NCI-H345 treated with DMSO at 0.1 percent for 48 hours (cell line): Measurements from ENCODE around the gene CDH12.
"Not testable (repeated sequence)": the region's sequence is repeated elsewhere in the genome, so short reads cannot be mapped to it uniquely, and the experiment has no call there.

ENCODE experiments used
- DNase-seq: peaks from one replicate; lab custom pipeline; 2025; ENCODE audit not compliant: unreplicated experiment; lab: John Stamatoyannopoulos, UW

CDH12 gene

DNA sequence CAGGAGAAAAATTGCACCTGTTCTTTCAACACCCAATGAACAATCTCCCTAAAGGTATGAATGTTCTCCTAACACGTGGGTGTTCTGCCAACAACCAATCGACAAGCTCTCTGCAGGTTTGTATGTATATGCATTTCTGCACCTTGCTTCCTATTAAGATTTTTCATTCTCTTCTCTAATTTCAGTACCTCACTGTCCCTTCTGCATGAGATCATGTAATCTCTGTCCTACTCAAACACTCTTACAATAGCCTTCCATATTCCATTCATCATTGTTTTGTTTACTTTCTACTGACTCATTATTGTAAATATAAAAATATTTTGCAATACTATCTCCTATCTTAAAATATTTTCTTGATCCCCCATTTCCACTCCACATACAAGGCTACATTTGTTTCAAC lies 382.0 kb downstream of the CDH12 start:
- DNase-seq: no peak

DNA sequence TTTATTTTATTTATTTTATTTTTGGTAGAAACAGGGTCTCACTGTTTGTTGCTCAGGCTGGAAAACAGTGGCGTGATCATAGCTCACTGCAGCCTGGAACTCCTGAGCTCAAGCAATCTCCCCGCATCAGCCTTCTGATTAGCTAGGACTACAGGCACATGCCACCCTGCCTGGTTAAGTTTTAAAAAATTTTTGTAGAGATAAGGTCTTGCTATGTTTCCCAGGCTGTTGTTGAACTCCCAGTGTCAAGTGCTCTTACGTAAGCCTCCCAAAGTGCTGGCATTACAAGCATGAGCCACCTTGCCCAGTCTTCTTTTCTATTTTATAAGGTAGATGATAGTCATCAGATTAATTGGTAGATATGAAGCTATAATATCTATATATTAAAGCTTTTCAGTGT lies 382.7 kb downstream of the CDH12 start:
- DNase-seq: no peak

DNA sequence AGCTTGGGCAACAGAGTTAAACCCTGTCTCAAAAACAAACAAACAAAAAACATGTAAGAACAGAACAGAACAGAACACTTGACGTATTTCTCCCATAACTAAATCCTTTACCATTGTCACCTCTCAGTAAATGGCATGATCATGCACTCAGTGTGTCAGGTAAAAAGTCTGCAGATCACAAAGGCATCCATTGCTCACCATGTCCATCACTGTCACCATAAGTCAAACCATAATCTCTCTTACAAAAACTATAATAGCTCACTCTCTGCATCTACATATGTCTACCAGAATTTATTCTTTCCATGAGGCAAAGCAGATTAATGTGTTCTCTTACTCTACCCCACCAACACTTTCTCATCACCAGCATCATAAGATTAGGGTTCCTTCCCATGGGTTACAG lies 387.5 kb downstream of the CDH12 start:
- DNase-seq: no peak

DNA sequence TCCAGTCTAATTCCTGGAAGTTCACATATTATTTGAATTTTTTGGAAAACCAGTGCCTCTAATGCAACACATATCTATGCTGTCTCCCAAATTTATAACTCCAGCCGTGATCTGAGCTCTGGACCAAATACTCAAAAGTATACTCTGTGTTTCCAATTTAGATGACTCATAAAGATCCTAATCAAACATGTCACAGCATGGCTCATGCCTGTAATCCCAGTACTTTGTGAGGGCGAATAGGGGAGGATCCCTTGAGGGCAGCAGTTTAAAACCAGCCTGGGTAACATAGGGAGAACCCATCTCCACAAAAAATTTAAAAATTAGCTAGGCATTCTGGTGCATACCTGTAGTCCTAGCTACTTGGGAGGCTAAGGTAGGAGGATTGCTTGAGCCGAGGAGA lies 388.0 kb downstream of the CDH12 start:
- no peak for DNase-seq

DNA sequence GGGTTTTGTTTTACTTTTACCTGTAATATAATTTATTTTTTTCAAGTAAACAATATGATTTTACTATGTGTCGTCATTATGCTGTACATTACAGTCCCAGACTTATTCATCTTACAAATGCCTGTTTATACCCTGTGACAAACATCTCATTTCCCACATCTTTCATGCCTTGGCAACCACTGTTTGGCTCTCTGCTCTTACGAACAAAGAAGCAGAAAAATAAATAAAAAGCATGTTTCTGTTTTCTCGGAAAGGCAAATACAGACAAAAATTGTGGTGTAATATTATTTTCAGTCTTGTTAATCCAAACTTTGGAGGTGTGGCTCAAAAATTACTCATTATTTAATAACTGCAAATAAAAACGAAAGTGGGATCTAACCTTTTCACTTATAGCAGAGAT lies 393.0 kb downstream of the CDH12 start:
- no peak for DNase-seq

DNA sequence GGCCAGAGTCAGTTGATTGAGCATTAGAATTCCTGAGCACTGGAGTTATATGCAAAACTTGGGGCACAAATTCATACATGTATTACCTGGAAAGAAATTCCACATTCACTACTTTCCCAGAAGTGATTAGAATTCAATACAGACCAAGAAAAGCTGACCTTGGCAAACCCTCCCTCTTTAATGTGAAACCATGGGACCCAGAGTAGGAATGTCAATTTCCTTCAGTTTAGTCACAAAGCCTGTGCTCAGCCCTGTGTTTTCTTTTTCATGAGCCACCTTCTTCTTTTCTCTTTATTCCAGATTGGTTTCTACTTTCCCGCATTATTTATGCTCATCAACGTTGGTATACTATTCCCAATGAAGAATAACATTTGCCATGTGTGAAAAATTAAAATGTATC lies 420.2 kb downstream of the CDH12 start:
- DNase-seq: no peak

DNA sequence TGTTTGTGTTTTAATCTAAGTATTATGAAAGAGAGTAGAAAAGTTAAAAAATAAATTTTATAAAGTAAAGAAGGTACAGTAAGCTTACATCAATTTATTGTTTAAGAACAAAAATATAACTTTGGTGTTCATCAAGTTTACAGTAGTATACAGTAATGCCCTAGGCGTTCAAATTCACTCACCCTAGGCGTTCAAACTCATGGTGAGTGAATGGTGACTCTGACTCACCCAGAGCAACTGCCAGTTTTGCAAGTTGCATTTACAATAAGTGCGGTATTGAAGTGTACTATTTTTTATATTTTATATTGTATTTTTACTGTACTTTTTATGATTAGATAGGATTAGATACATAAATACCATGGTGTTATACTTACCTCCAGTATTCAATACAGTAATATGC lies 421.3 kb downstream of the CDH12 start:
- DNase-seq: no peak

DNA sequence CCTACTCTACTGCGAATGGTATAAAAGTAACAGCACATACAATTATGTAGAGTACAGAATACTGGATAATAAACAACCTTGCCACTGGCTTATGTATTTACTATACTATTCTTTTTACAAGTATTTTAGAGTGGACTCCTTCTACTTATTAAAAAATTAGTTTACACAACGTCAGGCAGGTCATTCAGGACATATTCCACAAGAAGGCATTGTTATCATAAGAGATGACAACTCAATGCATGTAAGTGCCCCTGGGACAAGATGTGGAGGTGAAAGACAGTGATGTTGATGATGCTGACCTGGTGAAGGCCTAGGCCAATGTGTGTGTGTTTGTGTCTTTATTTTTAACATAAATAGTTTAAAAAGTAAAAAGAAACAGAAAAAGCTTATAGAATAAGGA lies 421.7 kb downstream of the CDH12 start:
- DNase-seq: no peak

DNA sequence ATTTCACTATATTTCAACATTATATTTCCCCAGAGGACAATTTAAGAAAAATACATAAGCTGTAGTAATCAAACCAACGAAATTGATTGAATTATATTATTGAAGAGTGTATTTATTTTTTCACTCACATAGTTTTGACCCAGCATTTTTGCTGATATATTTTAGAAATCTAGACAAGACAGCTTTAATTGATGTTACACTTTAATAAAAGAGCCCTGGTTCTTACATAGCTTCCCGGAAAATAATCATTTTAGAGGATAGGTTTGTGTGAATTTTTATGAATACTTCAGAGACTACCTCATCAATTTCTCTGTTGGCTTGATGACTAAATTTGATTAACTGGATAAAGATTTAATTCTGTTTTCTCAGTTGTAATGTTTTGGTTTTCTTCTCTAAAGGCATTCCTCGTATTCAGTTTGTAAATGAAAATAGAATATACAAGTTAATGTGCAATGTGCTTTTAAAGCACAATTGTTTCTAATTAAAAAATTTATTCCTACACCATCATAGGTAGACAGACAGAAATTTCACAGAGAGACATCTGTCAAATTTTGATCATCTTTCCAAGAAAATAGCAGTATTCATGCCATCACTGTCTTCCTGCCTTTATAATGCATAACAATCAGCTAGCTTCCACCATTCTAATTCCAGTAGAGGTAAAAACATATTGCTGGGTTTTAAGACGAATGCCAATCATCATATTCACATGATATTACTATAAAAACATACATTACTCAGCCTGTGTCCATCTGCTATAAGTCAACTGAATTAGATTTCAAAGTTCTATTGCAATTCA lies 441.4 kb downstream of the CDH12 start:
- DNase-seq: no peak

DNA sequence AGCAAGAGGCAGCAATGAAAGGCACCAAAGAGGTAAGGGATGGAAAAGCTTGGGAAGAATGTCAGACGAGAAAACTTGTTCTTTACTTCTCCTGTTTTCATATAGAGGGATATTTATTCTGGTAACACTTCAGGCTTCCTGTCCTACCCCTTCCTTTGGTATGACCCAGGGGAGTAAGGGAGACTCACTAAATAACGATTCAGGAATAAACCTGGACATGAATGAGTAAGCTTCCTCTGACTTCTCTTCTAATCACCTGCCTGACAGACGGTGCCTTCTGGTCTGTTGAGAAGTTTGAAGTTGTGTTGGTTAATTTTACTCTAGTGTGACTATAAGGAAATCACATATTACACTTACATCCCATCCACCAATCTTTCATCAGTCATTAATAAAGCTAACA lies 461.2 kb downstream of the CDH12 start:
- DNase-seq: no peak

DNA sequence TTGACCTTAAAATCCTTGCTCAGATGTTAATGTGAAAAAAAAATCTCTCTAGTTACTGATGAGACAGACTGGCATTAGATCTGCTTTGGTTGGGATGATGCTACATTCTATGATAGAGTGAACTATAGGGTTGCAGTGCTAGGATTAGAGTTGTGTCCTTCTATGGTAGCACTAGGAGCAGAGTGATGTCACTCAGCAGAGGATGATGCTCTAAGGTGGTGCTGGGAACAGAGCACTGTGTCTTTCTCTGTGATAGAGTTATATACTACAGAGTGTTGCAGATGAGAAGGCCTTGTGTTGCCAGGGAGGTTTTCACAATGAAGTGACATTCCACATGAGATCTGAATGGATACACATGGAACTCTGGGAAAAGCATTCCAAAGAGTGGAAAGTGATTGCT lies 462.3 kb downstream of the CDH12 start:
- no peak for DNase-seq

DNA sequence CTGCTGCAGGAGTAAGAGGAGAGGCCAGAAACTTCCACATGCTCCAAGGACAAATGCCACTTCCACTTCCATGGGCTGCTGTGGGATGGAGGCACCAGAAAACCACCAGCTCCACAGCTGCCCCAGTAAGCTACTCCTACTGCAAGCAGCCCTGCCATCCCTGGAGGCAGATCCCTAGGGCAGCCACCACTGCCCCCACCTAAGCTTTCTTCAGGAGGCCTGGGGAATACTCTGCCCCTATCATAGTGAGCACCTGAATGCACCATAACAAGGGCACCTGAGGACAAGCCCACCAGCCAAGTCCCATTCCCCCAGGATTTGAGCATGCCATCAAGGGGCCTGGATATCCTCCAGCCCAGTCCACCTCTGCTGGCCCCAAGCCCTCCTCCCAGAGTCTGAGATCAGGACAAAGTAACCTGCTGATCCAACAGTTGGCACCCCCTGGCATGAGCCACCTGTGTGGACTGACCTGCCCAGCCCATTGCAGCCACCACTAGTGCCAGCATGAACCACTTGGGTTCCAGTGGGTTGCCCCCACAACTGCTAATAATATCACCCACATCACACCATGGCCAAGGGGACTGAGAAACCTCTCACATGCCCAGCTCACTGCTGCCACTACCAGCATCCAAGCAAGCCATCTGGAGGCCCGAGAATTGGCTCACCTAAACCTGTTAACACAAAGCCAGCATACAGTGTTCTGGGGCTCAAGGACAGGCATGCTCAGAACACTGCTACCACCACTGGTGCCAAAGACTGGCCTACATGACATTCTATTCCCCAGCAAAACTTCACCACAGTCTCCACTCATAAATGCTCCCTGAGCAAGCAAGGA lies 480.1 kb downstream of the CDH12 start:
- DNase-seq: no peak

DNA sequence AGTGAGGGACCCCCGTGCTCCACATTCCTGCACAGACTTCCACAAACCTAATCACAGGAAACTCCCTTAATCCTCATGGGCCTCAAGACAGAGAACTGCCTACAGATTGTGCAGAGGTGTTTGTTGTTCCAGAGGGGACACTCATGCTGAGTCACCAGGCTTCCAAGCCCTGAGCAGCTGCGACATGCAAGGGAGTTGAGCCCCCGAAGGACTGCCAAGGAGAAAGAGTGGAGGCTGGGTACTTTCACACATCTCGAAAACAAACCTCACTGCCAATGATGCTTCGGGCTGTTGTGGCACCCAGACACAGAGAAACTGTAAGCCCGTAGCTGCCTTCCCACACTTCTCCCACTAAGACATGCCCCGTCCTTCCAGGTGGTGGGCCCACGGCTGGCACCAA lies 480.8 kb downstream of the CDH12 start:
- DNase-seq: no peak

DNA sequence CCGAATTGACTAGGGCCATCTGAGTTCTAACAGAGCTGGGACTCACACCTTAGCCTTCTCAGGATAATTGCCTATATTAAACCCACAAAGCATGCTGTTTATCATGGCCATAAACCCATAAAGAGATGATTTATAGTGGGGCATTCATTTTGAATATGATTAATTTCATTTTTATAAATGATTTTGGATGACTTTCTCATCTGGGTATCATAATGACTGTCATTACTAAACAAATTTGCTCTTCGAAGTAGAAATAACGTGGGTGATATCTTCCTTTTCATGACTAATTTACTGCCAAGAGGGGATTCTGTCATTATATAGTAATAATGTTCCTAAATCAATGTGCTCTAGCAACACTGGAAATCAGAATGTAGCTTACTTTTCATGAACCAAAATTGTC lies 498.2 kb downstream of the CDH12 start:
- no peak for DNase-seq

DNA sequence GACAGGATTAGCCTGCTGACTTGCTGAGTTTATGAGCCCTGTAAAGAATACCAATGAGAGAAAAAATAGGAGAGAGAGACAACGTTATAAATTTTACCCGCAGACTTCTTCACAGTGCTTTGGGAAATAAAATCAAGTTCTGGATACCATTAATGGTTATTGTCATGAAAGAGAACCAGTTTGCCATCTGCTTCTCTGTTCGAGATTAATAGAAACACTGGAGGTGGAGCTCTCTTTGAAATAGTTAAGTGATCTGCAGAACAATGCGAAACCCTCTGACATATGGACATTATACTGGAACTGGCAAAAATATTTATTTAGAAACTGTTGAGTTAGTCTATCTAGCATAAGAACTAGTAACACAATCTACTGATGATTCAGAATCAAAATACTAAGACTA lies 500.7 kb downstream of the CDH12 start:
- no peak for DNase-seq

DNA sequence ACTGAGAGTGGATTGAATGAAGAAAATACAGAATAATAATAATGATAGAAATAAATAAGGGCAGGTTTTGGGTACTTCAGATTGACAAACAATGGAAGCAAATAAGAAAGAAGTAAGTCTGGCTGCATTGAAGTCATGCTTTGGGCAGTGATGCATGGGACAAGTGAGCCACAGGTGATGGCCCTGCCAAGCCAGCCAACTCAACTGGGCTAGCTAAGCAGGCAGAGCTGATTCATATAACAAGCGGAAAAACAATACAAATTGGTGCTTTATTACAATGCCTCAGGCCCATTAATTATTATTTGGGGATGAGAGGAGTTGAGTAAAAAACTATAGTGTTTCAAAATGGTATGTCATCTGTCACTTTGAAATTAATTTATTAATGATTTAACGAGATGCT lies 502.0 kb downstream of the CDH12 start:
- DNase-seq: no peak

DNA sequence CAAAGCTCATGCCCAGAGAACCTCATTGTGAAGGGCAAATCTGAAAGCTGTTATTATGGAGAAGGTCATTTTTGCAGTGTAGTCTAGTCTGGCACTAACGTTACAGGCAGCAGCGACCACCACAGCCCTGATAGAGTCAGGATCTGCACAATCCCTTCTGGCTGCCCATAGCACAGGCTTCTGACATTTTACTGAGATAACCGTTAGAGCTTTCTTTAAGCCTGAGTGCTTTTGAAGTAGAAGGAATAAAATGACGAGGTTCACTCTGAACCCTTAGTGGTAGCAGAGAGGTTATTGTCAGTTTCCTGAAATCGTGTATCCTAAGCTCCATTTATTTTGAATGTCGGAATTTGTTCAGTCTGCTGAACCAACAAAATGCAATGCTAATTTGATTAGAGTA lies 505.1 kb downstream of the CDH12 start:
- no peak for DNase-seq

DNA sequence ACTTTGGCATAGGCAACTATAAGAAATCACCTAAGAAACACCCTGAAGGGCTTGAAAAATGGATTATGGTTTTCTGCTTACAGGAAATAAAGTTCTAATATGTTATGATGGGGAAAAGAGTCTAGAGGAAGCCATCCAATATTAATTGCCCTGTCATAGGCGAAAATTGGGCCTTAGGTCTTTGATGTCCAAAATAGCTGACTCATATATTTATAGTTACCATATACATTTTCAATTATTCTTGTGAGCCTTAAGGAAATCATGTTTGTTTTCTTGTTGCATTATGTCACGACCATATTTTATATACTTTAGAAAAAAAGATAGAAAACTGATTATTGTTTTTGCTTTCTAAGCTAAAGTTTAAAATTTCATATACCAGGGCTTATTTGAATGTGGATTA lies 509.1 kb downstream of the CDH12 start:
- DNase-seq: no peak

DNA sequence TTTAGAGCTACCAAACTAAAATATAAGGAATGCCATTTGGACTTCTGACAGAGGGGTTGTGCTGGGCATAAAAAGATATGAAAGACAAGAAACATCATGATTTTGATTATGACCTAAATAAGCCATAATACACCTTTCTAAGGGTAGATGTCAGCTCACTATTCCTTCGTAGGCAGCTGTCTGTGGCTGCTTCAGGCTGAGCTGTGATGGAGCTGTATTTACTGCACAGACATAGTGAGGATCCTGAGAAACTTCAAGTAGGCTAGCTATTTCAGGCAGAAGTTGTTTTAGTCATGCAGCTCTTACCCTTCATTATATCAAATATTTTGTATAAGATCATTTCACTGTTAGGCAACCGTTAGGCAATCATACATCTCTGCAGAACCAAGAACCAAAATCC lies 511.7 kb downstream of the CDH12 start:
- no peak for DNase-seq

DNA sequence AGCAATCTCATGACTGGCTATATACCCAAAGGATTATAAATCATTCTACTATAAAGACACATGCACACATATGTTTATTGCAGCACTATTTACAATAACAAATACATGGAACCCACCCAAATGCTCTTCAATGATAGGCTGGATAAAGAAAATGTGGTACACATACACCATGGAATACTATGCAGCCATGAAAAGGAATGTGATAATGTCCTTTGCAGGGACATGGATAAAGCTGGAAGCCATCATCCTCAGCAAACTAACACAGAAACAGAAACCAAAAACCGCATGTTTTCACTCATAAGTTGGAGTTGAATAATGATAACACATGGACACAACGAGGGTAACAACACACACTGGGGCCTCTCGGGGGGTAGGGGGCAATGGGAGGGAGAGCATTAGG lies 520.2 kb downstream of the CDH12 start:
- not testable (repeated sequence) for DNase-seq

DNA sequence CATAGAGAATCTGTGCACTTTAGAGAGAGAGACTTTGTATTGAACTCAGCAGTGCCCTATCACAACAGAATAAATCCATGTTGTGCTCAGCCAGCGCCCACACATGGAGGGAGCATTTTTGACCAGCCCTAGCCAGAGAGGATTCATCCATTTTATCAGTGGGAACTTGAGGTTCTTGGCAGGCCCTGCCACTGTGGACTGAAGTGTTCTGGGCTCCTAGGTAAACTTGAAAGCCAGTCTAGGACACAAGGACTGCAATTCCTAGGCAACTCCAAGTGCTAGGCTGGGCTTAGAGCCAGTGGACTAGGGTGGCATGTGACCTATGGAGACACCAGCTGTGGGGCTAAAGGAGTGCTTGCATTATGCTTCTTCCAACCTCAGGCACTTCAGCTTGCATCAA lies 523.5 kb downstream of the CDH12 start:
- no peak for DNase-seq

DNA sequence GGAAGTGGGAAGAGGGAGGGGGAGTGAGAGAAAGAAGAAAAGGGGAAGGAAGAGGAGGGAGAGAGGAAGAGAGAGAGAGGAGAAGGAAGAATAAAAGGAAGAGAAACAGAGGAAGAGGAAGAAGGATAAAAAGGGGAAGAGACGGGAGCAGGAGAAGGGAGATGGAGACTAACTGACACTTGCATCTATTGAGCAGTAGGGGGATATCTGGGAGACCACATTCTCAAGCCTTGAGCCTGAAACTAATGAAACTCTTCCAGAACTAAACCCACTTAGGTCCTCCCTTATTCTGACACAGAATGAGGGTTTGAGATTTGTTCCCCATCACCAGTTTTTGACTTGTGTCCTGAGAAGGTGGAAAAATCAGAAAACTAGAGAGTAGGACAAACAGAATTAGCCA lies 533.3 kb downstream of the CDH12 start:
- DNase-seq: no peak

DNA sequence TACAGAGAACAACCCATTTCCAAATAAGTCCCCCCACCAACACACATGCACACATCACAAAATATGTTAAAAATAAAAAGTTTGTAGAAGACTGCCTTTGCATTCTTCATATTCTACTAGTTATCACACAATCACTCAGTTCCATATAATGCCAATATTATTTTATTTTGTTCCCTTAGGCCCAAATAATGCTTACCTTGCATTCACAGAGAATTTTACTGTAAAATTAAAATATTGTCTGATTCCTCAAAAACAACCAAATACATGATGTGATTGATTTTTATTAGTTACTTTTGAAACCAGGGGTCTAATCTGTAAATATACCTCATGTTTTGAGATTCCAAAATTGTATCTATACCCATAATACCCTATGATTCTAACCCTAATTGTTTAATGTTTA lies 536.9 kb downstream of the CDH12 start:
- DNase-seq: no peak
